NCI-H1092 (cell line): Measurements from ENCODE around the gene UGT2B17.
"Not testable (repeated sequence)": the region's sequence is repeated elsewhere in the genome, so short reads cannot be mapped to it uniquely, and the experiment has no call there.

Experiments
- DNase-seq: peaks from one replicate; lab custom pipeline; 2025; lab: John Stamatoyannopoulos, UW

Gene UGT2B17

DNA sequence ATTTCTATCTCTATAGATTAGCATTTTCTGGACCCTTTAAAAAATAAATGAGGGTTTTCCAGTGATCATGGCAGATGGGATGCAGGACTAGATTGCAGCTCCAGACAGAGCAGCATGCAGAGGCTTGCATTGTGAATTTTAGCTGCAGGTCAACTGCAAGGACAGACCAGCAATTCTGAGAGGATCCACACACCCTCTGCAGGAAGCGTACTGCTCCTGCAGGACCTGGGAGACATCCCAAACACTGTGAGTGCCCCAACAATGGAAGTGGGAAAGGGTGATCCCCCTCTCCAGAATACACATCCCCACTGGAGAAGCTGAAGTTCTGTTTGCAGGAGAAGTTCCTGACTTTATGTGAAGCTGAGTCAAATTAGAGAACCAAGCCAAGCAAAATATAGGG, 7.1 kb downstream of the UGT2B17 start:
- not testable (repeated sequence) for DNase-seq

DNA sequence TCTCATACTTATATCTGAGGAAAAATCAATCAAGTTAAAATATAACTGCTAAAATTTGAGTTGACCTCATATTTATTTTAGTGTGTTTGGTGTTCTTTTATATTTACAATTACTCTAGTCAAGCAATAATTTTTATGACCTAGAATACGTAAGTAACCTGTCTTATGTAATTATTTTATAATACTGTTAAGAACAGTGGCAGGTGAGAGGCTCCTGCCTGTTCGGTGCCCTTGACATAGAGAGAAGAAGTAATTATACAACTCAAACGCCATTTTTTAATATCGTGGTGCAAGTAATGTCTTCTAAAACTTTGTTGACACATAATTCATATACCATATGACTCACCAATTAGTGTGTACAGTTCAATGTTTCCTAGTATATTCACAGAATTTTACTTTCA, 7.6 kb downstream of the UGT2B17 start:
- not testable (repeated sequence) for DNase-seq

DNA sequence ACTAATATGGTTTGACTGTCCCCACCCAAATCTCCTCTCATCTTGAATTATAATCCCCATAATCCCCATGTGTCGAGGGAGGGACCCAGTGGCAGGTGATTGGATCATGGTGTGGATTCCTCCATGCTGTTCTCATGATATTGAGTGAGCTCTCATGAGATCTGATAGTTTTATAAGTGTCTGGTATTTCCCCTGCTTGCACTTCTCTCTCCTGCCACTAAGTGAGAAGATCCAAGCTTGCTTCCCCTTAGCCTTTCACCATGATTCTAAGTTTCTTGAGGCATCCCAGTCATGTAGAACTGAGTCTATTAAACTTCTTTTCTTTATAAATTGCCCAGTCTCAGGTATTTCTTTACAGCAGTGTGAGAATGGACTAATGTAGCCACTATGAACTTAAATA, 9.8 kb downstream of the UGT2B17 start:
- DNase-seq = not testable (repeated sequence)

DNA sequence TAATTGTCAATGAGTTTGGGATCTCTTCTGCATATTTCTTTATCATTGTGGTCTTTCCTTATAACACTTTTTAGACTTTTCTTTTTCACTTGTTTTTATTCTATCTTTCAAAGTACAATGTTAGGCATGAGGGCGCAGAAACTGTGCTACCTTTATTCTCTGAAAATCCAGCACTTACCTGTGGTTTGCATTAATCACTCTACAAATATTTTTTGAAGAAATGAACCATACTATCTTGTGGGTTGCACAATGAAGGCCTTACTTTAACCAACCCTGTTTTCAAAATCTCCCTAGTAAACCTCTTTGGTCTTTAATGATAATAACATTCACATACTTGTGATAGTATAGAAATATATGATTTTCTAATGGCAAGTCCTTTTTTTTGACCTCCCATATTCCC, 11.0 kb downstream of the UGT2B17 start:
- DNase-seq = not testable (repeated sequence)

DNA sequence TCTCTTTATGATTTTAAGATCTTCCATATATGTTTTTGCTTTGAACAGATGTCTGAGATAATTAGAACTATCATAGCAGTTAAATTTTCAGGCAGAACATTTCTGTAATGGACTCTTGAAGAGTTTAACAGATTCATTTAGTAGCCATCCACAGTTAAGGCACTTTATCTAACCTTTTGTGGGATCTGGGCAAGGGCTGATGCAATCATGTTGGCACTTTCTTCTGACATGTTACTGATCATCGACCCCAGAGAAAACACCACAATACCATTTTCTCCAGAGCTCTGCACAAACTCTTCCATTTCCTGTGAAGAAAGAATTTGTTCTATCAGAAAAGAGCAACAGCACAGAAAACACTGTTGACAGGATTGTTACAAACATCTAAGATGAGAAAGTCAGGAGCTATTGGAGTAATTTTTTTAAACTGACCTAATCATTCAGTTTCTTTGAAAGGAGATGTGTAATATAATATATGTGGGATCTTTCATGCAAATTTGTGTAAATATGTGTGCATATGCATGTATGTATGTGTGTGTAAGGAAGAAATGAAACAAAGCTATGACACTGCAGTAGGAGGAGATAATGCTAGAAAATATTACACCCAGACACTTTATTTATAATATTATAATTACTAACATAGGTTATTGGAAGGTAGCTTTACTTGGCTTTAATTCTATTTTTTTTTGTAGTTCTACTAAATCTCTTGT, 15.6 kb downstream of the UGT2B17 start:
- DNase-seq = not testable (repeated sequence)

DNA sequence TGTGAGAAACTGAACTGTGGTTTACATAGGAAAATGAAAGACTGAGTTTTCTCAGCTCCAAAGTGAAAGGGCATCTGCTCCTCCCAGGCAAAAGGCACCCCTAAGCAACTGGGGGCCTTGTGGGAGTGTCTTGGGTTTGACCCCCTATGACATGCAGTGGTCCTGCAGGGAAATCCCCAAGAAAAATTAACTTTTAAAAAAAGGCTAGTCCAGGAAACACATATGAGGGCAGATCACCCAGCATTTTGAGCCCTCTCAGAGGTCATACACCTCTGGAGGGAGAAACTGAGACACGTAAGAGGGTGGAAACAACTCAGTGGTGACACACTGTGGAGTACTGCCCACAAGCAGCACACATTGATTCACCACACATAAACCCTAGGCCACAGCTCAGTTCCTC, 22.3 kb downstream of the UGT2B17 start:
- not testable (repeated sequence) for DNase-seq

DNA sequence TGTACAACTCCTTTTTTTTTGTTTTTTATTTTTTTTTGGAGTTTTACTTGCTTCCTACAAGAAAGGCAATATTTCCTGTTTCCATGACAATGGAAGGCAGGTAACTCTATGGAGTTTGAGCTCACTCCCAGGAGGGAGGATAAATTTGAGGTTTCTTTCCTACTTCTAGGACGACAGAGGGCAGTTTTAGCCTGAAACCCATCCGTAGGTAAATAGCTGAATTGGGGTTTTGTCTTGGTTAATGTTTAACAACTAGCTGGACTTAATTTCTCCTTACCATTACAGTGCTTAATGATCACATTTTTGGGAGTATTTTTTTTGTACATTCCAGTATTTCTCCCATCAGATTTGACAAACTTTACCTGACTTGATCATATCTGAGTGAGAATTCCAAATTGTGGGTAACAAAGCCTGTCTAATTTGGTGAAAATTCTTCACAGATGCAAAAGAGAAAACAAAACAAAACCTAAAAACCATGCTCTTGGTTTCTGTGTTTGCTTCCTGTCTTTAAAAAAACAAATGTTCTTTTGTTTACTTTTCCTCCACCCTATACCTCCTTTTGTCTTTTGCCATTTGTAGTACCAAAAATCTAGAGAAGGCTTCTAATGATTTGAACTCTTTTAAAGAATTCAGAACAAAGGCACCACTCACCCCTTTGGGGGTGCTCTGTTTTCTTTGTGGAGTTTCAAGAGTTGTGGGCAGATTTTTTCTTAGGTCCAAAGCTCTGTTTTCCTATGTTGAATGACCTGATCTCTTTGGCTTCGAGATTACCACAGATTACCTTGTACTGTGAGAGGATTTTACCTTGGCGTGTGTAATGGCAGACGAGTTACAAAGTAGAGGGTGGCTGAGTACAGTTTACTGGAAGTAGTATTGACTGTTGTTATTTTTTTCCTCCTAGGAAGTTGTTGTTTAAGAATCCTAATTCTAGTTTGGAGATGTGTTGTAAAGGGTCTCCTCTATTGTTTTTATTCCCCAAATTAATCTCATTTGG, 23.0 kb downstream of the UGT2B17 start:
- DNase-seq = not testable (repeated sequence)

DNA sequence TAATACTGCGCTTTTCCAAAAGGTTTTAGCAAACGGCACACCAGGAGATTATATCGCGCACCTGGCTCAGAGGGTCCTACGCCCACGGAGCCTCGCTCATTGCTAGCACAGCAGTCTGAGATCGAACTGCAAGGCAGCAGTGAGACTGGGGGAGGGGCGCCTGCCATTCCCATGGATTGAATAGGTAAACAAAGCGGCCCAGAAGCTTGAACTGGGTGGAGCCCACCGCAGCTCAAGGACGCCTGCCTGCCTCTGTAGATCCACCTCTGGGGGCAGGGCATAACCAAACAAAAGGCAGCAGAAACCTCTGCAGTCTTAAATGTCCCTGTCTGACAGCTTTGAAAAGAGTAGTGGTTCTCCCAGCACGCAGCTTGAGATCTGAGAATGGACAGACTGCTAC, 33.4 kb downstream of the UGT2B17 start:
- DNase-seq = not testable (repeated sequence)

DNA sequence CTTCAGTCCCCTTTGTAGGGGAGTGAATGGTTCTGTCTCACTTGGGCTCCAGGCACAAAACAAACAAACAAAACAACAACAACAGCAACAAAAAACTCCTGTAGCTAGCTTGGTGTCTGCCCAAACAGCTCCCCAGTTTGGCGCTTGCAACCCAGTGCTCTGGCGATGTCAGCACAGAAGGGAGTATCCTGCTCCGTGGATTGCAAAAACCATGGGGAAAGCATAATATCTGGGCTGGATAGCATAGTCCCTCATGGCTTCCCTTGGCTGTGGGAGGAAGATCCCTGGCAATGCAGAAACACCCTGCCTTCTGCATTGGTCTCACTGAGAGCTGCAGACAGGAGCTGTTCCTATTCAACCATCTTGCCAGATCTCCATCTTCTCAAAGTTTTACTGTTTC, 39.7 kb downstream of the UGT2B17 start:
- DNase-seq = no peak

DNA sequence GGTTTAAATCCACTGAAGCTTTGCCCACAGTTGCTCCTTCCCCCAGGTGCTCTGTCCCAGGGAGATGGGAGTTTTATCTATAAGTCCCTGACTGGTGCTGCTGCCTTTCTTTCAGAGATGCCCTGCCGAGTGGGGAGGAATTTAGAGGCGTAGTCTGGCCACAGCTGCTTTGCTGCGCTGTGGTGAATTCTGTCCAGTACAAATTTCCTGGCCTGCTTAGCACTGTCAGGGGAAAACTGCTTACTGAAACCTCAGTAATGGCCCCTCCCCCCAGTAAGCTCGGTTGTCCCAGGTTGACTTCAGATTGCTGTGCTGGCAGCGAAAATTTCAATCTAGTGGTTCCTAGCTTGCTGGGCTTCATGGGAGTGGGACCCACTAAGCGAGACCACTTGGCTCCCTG, 40.1 kb downstream of the UGT2B17 start:
- DNase-seq = no peak

DNA sequence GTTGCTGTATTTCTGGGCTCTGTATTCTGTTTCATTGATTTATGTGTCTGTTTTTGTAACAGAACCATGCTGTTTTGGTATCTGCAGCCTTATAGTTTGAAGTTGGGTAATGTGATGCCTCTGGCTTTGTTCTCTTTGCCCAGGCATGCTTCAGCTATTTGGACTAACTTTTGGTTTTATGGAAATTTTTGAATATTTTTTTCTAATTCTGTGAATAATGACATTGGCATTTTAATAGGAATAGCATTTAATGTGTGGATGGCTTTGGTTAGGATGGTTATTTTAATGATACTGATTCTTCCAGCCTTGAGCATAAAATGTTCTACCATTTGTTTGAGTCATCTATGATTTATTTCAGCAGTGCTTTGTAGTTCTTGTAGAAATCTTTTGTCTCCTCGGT, 53.9 kb downstream of the UGT2B17 start:
- DNase-seq = not testable (repeated sequence)

DNA sequence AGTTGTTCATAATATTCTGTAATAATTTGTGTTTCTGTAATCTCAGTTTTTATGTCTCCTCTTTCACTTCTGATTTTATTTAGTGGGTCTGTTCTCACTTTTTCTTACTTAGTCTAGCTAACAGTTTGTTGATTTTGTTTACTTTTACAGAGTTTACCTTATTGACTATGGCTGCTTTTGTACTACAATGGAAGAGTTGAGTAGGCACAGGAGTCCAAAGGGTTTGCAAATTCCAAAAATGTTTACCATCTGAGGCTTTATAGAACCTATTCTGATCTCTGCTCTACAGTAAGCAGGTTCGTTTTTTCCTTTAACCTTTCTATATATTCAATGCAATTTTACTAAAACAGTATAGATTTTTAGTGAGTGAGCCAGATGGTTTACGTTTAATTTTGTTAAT, 55.1 kb downstream of the UGT2B17 start:
- no peak for DNase-seq

DNA sequence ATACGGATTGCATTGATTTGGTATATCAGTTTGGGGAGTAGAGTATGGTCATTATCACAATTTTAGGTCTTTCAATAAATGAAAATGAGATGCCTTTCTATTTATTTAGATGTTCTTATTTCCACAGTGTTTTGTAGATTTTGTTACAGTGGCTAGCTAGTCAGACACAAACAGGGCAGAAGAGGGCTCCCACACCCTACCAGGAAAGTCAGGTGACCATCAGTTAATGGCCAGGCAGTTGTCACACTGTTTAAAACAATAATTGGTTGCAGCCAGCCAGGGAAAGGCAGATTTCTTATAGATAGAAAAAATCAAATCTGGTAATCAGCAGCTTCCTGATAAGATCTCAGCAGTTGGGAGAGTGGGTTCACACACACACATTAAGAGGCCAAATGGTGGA, 57.2 kb downstream of the UGT2B17 start:
- no peak for DNase-seq

DNA sequence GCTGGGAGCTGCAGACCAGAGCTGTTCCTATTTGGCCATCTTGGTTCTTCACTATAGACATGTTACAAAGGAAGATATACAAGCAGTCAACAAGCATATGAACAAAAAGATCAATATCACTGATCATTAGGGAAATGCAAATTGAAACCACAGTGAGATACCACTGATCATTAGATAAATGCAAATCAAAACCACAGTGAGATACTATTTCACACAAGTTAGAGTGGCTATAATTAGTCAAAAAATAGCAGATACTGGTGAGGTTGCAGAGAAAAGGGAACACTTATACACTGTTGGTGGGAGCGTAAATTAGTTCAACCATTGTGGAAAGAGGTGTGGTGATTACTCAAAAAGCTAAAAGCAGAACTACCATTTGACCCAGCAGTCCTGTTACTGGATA, 70.7 kb downstream of the UGT2B17 start:
- DNase-seq = not testable (repeated sequence)

DNA sequence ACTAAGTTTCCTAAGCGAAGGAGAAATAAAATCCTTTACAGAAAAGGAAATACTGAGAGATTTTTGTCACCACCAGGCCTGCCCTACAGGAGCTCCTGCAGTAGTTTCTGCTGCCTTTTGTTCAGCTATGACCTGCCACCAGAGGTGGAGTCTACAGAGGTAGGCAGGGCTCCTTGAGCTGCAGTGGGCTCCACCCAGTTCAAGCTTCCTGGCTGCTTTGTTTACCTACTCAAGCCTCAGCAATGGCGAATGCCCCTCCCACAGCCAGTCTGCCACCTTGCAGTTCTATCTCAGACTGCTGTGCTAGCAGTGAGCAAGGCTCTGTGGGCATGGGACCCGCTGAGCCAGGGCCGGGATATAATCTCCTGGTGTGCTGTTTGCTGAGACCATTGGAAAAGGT, 71.3 kb downstream of the UGT2B17 start:
- not testable (repeated sequence) for DNase-seq

DNA sequence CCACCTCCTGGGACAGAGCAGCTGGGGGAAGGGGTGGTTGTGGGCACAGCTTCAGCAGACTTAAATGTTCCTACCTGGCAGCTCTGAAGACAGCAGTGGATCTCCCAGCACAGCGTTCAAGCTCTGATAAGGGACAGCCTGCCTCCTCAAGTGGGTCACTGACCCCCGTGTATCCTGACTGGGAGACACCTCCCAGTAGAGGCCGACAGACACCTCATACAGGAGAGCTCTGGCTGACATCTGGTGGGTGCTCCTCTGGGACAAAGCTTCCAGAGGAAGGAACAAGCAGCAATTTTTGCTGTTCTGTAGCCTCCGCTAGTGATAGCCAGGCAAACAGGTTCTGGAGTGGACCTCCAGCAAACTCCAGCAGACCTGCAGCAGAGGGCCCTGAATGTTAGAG, 72.7 kb downstream of the UGT2B17 start:
- DNase-seq = not testable (repeated sequence)

DNA sequence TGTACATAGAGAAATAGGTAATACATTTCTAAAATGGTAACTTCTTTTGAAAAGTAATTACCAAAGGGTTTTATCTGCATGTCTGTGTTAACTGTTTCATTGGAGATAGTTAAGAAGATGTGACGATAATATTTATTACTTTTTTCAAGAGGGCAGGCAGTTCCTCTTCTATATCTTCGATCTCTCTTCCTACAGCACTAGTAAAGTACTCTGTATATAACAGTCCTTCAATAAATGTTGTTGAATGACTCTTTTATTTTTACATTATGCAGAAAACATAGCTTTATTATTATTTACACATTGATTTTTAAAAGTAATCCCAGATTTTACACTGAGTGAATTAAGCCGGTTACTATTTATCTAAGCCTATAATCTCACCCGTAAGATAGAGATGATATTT, 77.1 kb downstream of the UGT2B17 start:
- DNase-seq = no peak

DNA sequence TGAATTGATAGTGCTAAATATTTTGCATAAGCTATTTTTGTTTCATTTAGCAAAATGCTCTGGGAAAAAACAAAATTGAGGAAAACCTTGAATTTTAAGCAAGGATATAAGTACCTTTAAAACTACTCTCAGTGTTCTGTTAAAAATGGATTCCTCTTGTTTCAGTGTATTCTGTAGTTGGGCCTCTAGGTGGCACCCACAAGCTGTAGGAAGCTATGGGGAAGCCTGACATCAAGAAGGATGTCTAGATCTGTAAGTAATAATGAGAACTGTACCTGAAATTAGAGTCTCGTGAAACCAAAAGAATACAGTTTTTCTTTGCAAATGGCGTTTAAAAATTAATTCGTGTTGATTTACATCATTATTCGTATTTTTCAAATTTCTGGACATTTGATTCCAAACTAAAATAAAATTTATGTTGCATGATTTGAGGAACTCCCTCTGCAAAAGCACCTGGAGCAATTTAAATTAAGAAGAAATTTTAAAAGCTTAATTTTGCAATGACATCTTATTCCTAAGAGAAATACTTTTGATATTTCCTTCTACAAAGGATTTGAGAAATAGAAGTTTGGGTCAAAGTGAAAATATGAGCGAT, 77.6 kb downstream of the UGT2B17 start:
- DNase-seq = peak; percentile 14

DNA sequence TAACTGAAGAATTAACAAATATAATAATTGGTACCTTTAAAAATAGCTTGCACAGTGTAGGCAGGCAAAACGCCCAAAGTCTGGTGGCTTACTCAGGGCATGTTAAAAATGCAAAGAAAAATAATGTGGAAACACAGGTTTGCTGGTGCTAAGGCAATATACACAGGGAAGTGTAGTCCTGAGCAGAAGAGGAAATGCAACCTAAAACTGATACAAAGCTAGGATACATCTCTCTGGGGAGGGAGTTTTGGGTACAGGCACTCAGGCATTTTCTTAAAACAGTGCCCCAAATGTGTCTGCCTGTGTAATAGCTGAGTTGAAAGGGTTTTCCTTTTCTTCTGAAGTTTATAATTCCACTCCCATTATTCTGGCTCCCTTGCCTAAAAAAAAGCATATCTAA, 81.4 kb downstream of the UGT2B17 start:
- DNase-seq = no peak

DNA sequence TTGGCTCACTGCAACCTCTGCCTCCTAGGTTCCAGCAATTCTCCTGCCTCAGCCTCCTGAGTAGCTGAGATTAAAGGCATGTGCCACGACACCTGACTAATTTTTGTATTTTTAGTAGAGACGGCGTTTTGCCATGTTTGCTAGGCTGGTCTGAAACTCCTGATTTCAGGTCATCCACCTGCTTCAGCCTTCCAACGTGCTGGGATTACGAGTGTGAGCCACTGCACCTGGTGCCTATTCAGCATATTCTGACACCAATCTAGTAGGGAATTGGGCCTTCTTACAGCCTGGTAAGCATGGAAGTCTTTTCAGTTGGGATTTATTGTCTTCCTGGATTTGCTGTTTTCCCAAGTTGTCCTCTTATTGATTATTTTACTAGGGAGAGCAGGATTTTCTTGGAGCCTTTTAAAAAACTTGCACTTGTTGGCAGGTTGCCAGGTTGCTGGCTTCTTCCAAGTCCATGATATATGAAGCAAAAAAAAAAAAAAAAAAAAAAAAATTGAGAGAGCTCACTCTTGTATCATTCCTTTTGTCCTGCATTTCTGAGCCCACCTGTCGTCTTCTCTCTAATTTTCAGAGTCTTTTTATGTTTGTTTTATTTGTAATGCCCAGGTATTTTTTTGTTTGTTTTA, 85.2 kb downstream of the UGT2B17 start:
- DNase-seq = no peak

DNA sequence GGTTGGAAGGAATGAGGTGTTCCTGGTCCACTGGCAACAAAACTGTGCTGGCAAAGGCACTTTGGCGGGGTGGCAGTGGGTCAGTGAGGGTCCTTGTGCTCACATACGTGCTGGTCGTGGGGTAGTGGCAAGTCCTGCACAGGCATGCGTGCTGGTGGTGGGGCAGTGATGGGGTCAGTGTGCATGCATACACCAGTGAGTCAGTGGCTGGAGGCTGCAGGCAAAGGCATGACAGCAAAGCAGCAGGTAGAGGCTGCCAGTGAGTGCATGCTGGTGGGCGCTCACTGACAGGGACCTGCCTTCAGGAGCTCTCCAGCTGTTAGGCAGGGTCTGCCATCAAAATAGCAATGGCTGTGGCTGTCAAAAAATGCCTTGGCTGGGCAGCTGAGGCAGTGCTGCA, 86.8 kb downstream of the UGT2B17 start:
- no peak for DNase-seq
